WTC11 (cell line): ENCODE data around the gene EP400. TPM values are rescaled to one million over a fixed set of nuclear protein-coding genes. Genes with fewer than 3 reads are reported as not detected.
A peak's percentile ranks its signal among the peaks of the same experiment; 100 is the strongest.

Source experiments
- AFF4 ChIP-seq: sonication (generic); formaldehyde crosslinking; IDR thresholded peaks from 2 replicates; pipeline ENCODE4 v1.8.1; 2023; ENCODE audit warnings: mild to moderate bottlenecking, missing genetic modification reagents, borderline replicate concordance
- ATF3 ChIP-seq: sonication (generic); formaldehyde crosslinking; conservative IDR thresholded peaks from 2 replicates; pipeline ENCODE4 v1.8.1; 2022; ENCODE audit warnings: mild to moderate bottlenecking, missing genetic modification reagents
- CBFB ChIP-seq: sonication (generic); formaldehyde crosslinking; IDR thresholded peaks from 2 replicates; pipeline ENCODE4 v1.8.1; 2022; ENCODE audit warnings: mild to moderate bottlenecking, low read depth, missing genetic modification reagents
- CREM ChIP-seq: sonication (generic); formaldehyde crosslinking; IDR thresholded peaks from 2 replicates; pipeline ENCODE4 v1.8.1; 2022; ENCODE audit warnings: mild to moderate bottlenecking, missing genetic modification reagents, moderate library complexity
- E2F1 ChIP-seq: sonication (generic); formaldehyde crosslinking; IDR thresholded peaks from 2 replicates; pipeline ENCODE4 v1.8.0; 2022; ENCODE audit warnings: mild to moderate bottlenecking, missing genetic modification reagents
- ELF4 ChIP-seq: sonication (generic); formaldehyde crosslinking; IDR thresholded peaks from 2 replicates; pipeline ENCODE4 v1.8.1; 2022; ENCODE audit warnings: low read depth, mild to moderate bottlenecking, moderate library complexity, missing genetic modification reagents
- ERG ChIP-seq: fragments of 250-450 bp; sonication (Bioruptor Pico); IDR thresholded peaks from 2 replicates; pipeline ENCODE4 v1.8.0; 2021; ENCODE audit warnings: mild to moderate bottlenecking
- FOXP1 ChIP-seq: sonication (generic); formaldehyde crosslinking; IDR thresholded peaks from 2 replicates; pipeline ENCODE4 v1.8.0; 2022; ENCODE audit warnings: missing genetic modification reagents, mild to moderate bottlenecking, moderate library complexity, borderline replicate concordance
- HMGA2 ChIP-seq: fragments of 250-450 bp; sonication (Bioruptor Pico); IDR thresholded peaks from 2 replicates; pipeline ENCODE4 v1.4.0; 2021; ENCODE audit warnings: mild to moderate bottlenecking, moderate library complexity
- JAZF1 ChIP-seq: fragments of 250-450 bp; sonication (Bioruptor Pico); IDR thresholded peaks from 2 replicates; pipeline ENCODE4 v1.9.0; 2021; ENCODE audit warnings: moderate library complexity, mild to moderate bottlenecking, inconsistent platforms
- NFE2L1 ChIP-seq: sonication (generic); formaldehyde crosslinking; IDR thresholded peaks from 2 replicates; pipeline ENCODE4 v1.8.1; 2023; ENCODE audit warnings: missing genetic modification reagents
- SOX15 ChIP-seq: fragments of 250-450 bp; sonication (Bioruptor Pico); IDR thresholded peaks from 2 replicates; pipeline ENCODE4 v1.9.0; 2021; ENCODE audit warnings: mild to moderate bottlenecking
- TP53 ChIP-seq: sonication (generic); formaldehyde crosslinking; IDR thresholded peaks from 2 replicates; pipeline ENCODE4 v1.8.1; 2023; ENCODE audit warnings: mild to moderate bottlenecking, missing genetic modification reagents
- USF1 ChIP-seq: sonication (generic); formaldehyde crosslinking; IDR thresholded peaks from 2 replicates; pipeline ENCODE4 v1.8.0; 2022; ENCODE audit warnings: mild to moderate bottlenecking, missing genetic modification reagents
- ZNF121 ChIP-seq: sonication (generic); formaldehyde crosslinking; IDR thresholded peaks from 2 replicates; pipeline ENCODE4 v1.8.0; 2023; ENCODE audit warnings: missing genetic modification reagents
- ZNF219 ChIP-seq: sonication (generic); formaldehyde crosslinking; IDR thresholded peaks from 2 replicates; pipeline ENCODE4 v1.8.0; 2023; ENCODE audit warnings: missing genetic modification reagents, mild to moderate bottlenecking, borderline replicate concordance
- ZNF317 ChIP-seq: sonication (generic); formaldehyde crosslinking; IDR thresholded peaks from 2 replicates; pipeline ENCODE4 v1.8.1; 2023; ENCODE audit warnings: low read depth, mild to moderate bottlenecking, moderate library complexity, missing genetic modification reagents, borderline replicate concordance
- ZSCAN18 ChIP-seq: fragments of 250-450 bp; sonication (Bioruptor Pico); IDR thresholded peaks from 2 replicates; pipeline ENCODE4 v2.1.2; 2022; ENCODE audit warnings: mild to moderate bottlenecking, moderate library complexity
- total RNA-seq: library from RNA; stranded (reverse); gene quantifications from 3 replicates; pipeline ENCODE4 v1.2.3, GENCODE V29; 2021
- TF ChIP-seq, protein P1 (sequence below): sonication (generic); formaldehyde crosslinking; IDR thresholded peaks from 2 replicates; pipeline ENCODE4 v1.8.1; 2023; ENCODE audit warnings: mild to moderate bottlenecking, missing genetic modification reagents
- TF ChIP-seq, protein P2 (sequence below): sonication (generic); formaldehyde crosslinking; IDR thresholded peaks from 2 replicates; pipeline ENCODE4 v1.8.1; 2023; ENCODE audit warnings: mild to moderate bottlenecking, missing genetic modification reagents, moderate library complexity
- TF ChIP-seq, protein P3 (sequence below): sonication (generic); formaldehyde crosslinking; IDR thresholded peaks from 2 replicates; pipeline ENCODE4 v1.8.0; 2023; ENCODE audit warnings: mild to moderate bottlenecking, missing genetic modification reagents
- TF ChIP-seq, protein P4 (sequence below): sonication (generic); formaldehyde crosslinking; IDR thresholded peaks from 2 replicates; pipeline ENCODE4 v1.8.1; 2022; ENCODE audit warnings: mild to moderate bottlenecking, missing genetic modification reagents, moderate library complexity, borderline replicate concordance

EP400 gene
- total RNA-seq, 1 experiment from 2014 or later = 75.8 TPM

DNA sequence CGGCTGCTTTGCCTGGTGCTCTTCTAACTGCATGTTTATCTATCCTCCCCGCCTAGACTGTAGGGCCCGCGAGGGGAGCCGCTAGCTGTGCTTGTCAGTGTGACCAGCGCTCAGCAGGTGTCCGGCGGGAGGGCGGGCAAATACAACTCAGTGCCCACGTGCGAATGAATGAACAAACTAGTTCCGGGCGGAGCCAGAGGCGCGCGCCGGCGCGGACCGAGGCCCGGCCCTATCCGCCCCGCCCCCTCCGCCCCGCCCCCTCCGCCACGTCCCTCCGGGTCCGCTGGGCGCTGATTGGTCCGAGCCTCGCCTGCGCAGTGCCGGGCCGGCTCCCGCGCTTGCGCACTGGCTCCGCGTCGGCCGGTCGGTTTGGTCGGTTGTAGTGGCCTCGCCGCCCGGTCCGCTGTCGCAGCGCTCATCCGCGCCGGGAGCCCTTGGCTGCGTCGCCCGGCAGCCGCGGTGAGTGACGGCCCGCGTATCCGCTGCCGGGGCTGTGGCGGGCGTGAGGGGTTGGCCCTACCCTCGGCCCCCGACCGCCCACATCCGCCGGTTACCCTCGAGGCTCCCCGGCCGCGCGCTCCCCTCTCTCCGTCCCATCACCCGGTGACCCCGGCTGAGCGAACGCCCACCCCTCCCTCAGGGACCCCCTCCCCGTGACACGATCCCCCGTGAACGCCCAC, 134.3 kb downstream of the EP400 start (continued):
- TF ChIP-seq, protein P1, sequence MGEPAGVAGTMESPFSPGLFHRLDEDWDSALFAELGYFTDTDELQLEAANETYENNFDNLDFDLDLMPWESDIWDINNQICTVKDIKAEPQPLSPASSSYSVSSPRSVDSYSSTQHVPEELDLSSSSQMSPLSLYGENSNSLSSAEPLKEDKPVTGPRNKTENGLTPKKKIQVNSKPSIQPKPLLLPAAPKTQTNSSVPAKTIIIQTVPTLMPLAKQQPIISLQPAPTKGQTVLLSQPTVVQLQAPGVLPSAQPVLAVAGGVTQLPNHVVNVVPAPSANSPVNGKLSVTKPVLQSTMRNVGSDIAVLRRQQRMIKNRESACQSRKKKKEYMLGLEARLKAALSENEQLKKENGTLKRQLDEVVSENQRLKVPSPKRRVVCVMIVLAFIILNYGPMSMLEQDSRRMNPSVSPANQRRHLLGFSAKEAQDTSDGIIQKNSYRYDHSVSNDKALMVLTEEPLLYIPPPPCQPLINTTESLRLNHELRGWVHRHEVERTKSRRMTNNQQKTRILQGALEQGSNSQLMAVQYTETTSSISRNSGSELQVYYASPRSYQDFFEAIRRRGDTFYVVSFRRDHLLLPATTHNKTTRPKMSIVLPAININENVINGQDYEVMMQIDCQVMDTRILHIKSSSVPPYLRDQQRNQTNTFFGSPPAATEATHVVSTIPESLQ (CRISPR knock-in tag) = no peak
- TF ChIP-seq TP53 (CRISPR knock-in tag) = no peak
- TF ChIP-seq E2F1 (CRISPR knock-in tag) = no peak
- TF ChIP-seq, protein P2, sequence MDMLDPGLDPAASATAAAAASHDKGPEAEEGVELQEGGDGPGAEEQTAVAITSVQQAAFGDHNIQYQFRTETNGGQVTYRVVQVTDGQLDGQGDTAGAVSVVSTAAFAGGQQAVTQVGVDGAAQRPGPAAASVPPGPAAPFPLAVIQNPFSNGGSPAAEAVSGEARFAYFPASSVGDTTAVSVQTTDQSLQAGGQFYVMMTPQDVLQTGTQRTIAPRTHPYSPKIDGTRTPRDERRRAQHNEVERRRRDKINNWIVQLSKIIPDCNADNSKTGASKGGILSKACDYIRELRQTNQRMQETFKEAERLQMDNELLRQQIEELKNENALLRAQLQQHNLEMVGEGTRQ (CRISPR knock-in tag) = no peak
- 0 out of 2 replicates have a peak, but pooled peaks have one; percentile 35 for TF ChIP-seq ELF4 (CRISPR knock-in tag)
- peak; percentile 46 for TF ChIP-seq FOXP1 (CRISPR knock-in tag)
- TF ChIP-seq, protein P3, sequence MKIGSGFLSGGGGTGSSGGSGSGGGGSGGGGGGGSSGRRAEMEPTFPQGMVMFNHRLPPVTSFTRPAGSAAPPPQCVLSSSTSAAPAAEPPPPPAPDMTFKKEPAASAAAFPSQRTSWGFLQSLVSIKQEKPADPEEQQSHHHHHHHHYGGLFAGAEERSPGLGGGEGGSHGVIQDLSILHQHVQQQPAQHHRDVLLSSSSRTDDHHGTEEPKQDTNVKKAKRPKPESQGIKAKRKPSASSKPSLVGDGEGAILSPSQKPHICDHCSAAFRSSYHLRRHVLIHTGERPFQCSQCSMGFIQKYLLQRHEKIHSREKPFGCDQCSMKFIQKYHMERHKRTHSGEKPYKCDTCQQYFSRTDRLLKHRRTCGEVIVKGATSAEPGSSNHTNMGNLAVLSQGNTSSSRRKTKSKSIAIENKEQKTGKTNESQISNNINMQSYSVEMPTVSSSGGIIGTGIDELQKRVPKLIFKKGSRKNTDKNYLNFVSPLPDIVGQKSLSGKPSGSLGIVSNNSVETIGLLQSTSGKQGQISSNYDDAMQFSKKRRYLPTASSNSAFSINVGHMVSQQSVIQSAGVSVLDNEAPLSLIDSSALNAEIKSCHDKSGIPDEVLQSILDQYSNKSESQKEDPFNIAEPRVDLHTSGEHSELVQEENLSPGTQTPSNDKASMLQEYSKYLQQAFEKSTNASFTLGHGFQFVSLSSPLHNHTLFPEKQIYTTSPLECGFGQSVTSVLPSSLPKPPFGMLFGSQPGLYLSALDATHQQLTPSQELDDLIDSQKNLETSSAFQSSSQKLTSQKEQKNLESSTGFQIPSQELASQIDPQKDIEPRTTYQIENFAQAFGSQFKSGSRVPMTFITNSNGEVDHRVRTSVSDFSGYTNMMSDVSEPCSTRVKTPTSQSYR = 0 out of 2 replicates have a peak, but pooled peaks have one; percentile 24
- TF ChIP-seq ZNF317 (CRISPR knock-in tag) = no peak
- no peak for TF ChIP-seq SOX15 (CRISPR knock-in tag)
- TF ChIP-seq ZNF219 = no peak
- TF ChIP-seq ATF3 (CRISPR knock-in tag) = no peak
- TF ChIP-seq, protein P4, sequence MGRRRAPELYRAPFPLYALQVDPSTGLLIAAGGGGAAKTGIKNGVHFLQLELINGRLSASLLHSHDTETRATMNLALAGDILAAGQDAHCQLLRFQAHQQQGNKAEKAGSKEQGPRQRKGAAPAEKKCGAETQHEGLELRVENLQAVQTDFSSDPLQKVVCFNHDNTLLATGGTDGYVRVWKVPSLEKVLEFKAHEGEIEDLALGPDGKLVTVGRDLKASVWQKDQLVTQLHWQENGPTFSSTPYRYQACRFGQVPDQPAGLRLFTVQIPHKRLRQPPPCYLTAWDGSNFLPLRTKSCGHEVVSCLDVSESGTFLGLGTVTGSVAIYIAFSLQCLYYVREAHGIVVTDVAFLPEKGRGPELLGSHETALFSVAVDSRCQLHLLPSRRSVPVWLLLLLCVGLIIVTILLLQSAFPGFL (CRISPR knock-in tag) = no peak
- TF ChIP-seq AFF4 (CRISPR knock-in tag) = no peak
- TF ChIP-seq ERG (CRISPR knock-in tag) = no peak
- TF ChIP-seq CBFB = no peak
- no peak for TF ChIP-seq ZNF121
- no peak for TF ChIP-seq JAZF1
- TF ChIP-seq NFE2L1 = no peak
- TF ChIP-seq USF1 (CRISPR knock-in tag) = peak; percentile 22; the same call in 1 of the 2 replicates
- 0 out of 2 replicates have a peak, but pooled peaks have one; percentile 28 for TF ChIP-seq CREM (CRISPR knock-in tag)
- no peak for TF ChIP-seq ZSCAN18 (CRISPR knock-in tag)
- TF ChIP-seq HMGA2 (CRISPR knock-in tag) = no peak
